Measurements from ENCODE around the gene NME7.

DNA sequence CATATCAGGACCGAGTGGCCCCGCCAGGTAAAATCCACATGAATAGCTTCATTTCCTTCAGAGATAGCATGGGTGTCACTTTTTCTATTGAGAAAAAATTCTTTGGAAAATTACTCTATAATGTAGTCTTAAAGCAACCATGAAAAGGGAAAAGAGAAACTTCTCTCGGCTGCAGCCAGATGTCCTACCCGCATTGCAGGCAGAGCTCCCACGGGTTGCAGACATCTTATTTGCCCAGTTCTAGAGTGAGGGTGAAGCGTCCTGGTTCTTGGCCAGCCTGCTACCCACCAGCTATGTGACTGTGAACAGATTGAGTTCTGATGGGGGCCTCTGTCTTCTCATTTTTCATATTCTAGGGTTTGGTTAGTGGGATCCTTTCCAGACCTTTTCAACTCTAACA, 256.1 kb downstream of the NME7 start:
- TF ChIP-seq, protein P1, sequence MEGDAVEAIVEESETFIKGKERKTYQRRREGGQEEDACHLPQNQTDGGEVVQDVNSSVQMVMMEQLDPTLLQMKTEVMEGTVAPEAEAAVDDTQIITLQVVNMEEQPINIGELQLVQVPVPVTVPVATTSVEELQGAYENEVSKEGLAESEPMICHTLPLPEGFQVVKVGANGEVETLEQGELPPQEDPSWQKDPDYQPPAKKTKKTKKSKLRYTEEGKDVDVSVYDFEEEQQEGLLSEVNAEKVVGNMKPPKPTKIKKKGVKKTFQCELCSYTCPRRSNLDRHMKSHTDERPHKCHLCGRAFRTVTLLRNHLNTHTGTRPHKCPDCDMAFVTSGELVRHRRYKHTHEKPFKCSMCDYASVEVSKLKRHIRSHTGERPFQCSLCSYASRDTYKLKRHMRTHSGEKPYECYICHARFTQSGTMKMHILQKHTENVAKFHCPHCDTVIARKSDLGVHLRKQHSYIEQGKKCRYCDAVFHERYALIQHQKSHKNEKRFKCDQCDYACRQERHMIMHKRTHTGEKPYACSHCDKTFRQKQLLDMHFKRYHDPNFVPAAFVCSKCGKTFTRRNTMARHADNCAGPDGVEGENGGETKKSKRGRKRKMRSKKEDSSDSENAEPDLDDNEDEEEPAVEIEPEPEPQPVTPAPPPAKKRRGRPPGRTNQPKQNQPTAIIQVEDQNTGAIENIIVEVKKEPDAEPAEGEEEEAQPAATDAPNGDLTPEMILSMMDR (conservative IDR thresholded peaks at IDR 0.05; ENCODE audit: low read depth, low read length): no peak
- TF ChIP-seq EZH2 (IDR thresholded peaks at IDR 0.05; ENCODE audit: borderline replicate concordance, low read depth, low read length, poor library complexity, severe bottlenecking): no peak

Measured in A673 (cell line).